Gastrocnemius medialis (tissue), 4 donors: ENCODE data around the gene ASB6. TPM values are rescaled to one million over a fixed set of nuclear protein-coding genes. Genes with fewer than 3 reads are reported as not detected.

Experiments
- ATAC-seq, 2 donors: fragments of 150-250 bp; one replicate each; pipeline ENCODE4 v1.9.1; 2016
- DNase-seq, 2 donors: peaks; one replicate each; pipeline ENCODE4 v3.0.0-alpha.2; 2019
- H3K27ac ChIP-seq, 4 donors: fragments of 200-600 bp; sonication (generic); 1 replicate in 1 of 4; 2 replicates in 3 of 4; pipeline ENCODE4 v1.5.1; 2016 to 2018; ENCODE audit warnings: mild to moderate bottlenecking in 2 of 4, moderate library complexity in 1 of 4
- H3K27me3 ChIP-seq, 3 donors: fragments of 200-600 bp; sonication (generic) in 2 of 3; 1 replicate in 1 of 3; 2 replicates in 2 of 3; pipeline versions ENCODE4 v1.5.1 to v1.6.0; 2016 to 2019; ENCODE audit warnings: mild to moderate bottlenecking in 1 of 3, moderate library complexity in 1 of 3
- H3K36me3 ChIP-seq, 2 donors: fragments of 200-600 bp; sonication (generic) in 1 of 2; one replicate each; pipeline ENCODE4 v1.5.1; 2017 to 2018
- H3K4me1 ChIP-seq, 2 donors: fragments of 200-600 bp; sonication (generic) in 1 of 2; one replicate each; pipeline ENCODE4 v1.5.1; 2016 to 2017; ENCODE audit warnings: mild to moderate bottlenecking in 2 of 2
- H3K4me3 ChIP-seq, 4 donors: fragments of 200-600 bp; sonication (generic) in 3 of 4; 1 replicate in 1 of 4; 2 replicates in 3 of 4; pipeline ENCODE4 v1.5.1; 2016 to 2019; ENCODE audit warnings: mild to moderate bottlenecking in 2 of 4
- H3K9me3 ChIP-seq, 3 donors: fragments of 200-600 bp; sonication (generic) in 2 of 3; 1 replicate in 1 of 3; 2 replicates in 2 of 3; pipeline ENCODE4 v1.5.1; 2016 to 2019
- POLR2A ChIP-seq, 2 donors: fragments of 450-650 bp; IDR thresholded peaks; one replicate each; pipeline ENCODE4 v1.6.1; 2017; ENCODE audit warnings: antibody characterized with exemption in 2 of 2, mild to moderate bottlenecking in 2 of 2, moderate library complexity in 2 of 2
- in situ Hi-C, 4 donors: fragments of 200-750 bp; cut with MboI; loops; one replicate each; pipeline versions ENCODE4 v1.15.0 to v1.8.0; 2017; ENCODE audit warnings: low sequenced_read_pairs in 4 of 4
- intact Hi-C: fragments of 100-400 bp; cut with DNase I; formaldehyde crosslinking; loops from one replicate; pipeline ENCODE4 v1.15.1; 2023; ENCODE audit warnings: low total_unique reads
- total RNA-seq, 4 donors: library from RNA; depleted of rRNA; stranded (reverse); fragments of >200 nt; gene quantifications; one replicate each; pipeline versions ENCODE4 v1.1.0 to v1.2.3, GENCODE V29; 2016
- TF ChIP-seq, protein P1 (sequence below), 5 experiments: fragments of 450-650 bp in 3 of 5; fragments of 200-600 bp in 2 of 5; sonication (generic) in 2 of 5; IDR thresholded peaks in 4 of 5; conservative IDR thresholded peaks in 1 of 5; 1 replicate in 4 of 5; 2 replicates in 1 of 5; pipeline ENCODE4 v1.5.1; 2016 to 2019; ENCODE audit warnings: antibody characterized with exemption in 5 of 5, mild to moderate bottlenecking in 3 of 5, moderate library complexity in 3 of 5

Gene ASB6
- total RNA-seq, 4 donors from 2014 or later = 14.4 to 24.0 (median 19.4) TPM

DNA sequence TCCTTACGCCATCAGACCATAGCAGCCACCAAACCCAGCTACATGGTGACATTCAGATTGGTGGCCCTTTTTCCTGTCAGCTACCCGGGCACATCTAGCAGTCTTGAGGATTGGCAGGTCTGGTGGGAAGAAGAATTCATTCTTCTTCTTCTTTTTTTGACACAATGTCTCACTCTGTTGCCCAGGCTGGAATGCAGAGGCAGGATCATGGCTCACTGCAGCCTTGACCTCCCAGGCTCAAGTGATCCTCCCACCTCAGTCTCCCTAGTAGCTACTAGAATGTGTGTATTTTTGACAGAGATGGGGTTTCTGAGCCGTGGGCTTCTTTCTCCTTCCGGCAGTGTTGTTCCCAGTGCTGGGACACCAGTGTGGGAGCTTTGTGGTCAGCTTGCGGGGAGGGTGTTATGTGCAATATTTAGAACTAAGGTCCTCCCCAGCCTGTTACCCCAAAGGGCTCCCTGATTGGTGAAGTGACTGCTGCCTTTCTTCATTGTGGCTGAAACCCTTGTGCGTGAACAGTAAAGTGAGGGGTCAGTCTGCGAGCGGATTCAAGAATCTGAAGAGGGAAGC, 12.6 kb downstream of the ASB6 start:
- intact Hi-C loops = loop anchor here (5.0 kb wide), 2 partner anchors 217 to 452 kb away; partner anchors contain the start of gene IER5L
- H3K4me1 ChIP-seq = peaks cover 56 to 64% of the 10 kb centered on the region in 2 donors

DNA sequence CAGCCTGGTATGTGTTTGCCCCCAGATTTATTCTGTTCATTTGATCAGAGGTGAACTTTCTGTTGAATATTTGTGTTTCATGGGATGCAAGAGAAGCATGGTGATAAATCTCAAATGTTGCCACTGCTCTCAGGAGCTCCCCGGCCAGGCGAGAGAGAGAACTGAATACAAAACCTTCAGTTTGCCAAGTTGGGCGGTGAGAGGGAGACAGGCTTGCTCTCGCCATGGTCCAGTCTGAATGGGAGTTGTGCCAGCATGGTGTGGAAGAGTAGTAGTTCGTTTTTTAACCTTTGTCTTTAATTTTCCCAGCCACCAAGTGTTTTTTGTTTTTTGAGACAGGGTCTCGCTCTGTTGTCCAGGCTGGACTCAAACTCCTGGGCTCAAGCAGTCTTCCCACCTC, 13.2 kb downstream of the ASB6 start:
- Histone ChIP-seq H3K9me3 (no peaks in the 10 kb centered on the region), H3K4me1 (peaks cover 56 to 64% of the 10 kb centered on the region in 2 donors), H3K27ac (peak overlapping the region in 2 of 4 donors; percentile 93 to 98), H3K27me3 (no peaks in the 10 kb centered on the region), H3K4me3 (no peak overlapping the region), H3K36me3 (peaks cover 0 to 8% of the 10 kb centered on the region in 2 donors)
- intact Hi-C loops = loop anchor here (5.0 kb wide), 2 partner anchors 216 to 451 kb away; partner anchors contain the start of gene IER5L
- DNase-seq (no peak), ATAC-seq (no peak)
- no peak for TF ChIP-seq POLR2A (IDR thresholded peaks at IDR 0.05)
- TF ChIP-seq, protein P1, sequence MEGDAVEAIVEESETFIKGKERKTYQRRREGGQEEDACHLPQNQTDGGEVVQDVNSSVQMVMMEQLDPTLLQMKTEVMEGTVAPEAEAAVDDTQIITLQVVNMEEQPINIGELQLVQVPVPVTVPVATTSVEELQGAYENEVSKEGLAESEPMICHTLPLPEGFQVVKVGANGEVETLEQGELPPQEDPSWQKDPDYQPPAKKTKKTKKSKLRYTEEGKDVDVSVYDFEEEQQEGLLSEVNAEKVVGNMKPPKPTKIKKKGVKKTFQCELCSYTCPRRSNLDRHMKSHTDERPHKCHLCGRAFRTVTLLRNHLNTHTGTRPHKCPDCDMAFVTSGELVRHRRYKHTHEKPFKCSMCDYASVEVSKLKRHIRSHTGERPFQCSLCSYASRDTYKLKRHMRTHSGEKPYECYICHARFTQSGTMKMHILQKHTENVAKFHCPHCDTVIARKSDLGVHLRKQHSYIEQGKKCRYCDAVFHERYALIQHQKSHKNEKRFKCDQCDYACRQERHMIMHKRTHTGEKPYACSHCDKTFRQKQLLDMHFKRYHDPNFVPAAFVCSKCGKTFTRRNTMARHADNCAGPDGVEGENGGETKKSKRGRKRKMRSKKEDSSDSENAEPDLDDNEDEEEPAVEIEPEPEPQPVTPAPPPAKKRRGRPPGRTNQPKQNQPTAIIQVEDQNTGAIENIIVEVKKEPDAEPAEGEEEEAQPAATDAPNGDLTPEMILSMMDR (IDR thresholded peaks at IDR 0.05 in 4 of 5, conservative IDR thresholded peaks at IDR 0.05 in 1 of 5) = no peak
- in situ Hi-C loops = loop anchor here in 1 of 4 donors (25.0 kb wide), 1 partner anchor 159 kb away; no protein-coding TSS in a partner anchor

More for the DNA sequence above, 12.6 kb downstream of the ASB6 start:
- Histone ChIP-seq H3K27ac (peak overlapping the region in 2 of 4 donors; percentile 93 to 98), H3K27me3 (no peaks in the 10 kb centered on the region), H3K36me3 (peaks cover 0 to 14% of the 10 kb centered on the region in 2 donors), H3K9me3 (no peaks in the 10 kb centered on the region), H3K4me3 (no peak overlapping the region)
- DNase-seq (no peak), ATAC-seq (no peak)
- TF ChIP-seq POLR2A (IDR thresholded peaks at IDR 0.05) = no peak
- TF ChIP-seq, protein P1 (IDR thresholded peaks at IDR 0.05 in 4 of 5, conservative IDR thresholded peaks at IDR 0.05 in 1 of 5) = no peak
- in situ Hi-C loops = loop anchor here in 1 of 4 donors (25.0 kb wide), 1 partner anchor 158 kb away; no protein-coding TSS in a partner anchor

DNA sequence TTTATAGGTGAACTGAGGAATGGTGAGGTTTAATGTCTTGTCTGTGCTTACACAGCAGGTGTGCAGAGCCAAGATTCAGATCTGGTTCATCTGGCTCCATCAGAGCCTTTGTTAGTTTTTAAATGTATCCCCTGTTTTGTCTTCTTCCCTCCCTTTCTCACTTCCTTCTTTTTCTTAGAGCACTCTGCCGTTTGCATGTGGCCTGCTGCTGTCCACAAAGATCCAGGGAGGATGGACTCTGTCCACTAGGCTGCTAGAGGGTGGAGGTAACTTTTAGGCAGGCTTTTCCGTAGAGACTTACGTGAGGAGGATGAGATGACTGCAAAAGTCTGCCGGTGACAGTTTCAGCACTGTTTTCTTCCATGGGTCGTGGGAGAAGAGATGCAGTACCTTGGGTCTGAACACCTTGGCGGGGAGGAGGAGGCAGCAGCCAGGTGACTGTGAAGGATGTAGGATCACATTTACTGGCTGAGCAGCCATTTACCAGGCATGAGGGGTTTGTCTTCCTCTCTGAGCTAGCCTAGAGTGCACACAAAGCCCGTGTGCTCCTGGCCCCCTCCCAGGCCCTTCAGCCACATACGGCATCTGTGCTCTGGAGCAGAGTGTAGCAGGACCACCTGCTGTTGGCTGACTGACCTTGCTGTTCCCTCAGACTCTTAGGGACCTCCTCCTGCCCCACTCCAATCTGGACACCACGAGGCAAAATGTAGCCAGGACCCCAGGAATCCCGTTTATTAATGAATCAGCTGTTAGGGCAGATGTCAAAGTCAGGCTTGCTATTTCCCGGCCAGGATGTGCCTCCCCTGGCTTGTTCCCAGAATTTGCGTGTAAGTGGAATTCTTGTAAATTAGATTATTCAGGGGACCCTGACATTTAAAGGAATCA, 14.2 kb downstream of the ASB6 start:
- ATAC-seq (no peak), DNase-seq (no peak)
- Histone ChIP-seq H3K4me1 (peaks cover 56 to 59% of the 10 kb centered on the region in 2 donors), H3K4me3 (peak overlapping the region; percentile 71 to 91 (median 77)), H3K27me3 (no peaks in the 10 kb centered on the region), H3K36me3 (no peaks in the 10 kb centered on the region), H3K27ac (peak overlapping the region; percentile 90 to 98 (median 92)), H3K9me3 (no peaks in the 10 kb centered on the region)
- TF ChIP-seq POLR2A (IDR thresholded peaks at IDR 0.05) = no peak
- TF ChIP-seq, protein P1 (IDR thresholded peaks at IDR 0.05 in 4 of 5, conservative IDR thresholded peaks at IDR 0.05 in 1 of 5) = no peak
- in situ Hi-C loops (loop anchor here in 1 of 4 donors (25.0 kb wide), 1 partner anchor 160 kb away; no protein-coding TSS in a partner anchor), intact Hi-C loops (loop anchor here (5.0 kb wide), 2 partner anchors 215 to 450 kb away; partner anchors contain the start of gene IER5L)

DNA sequence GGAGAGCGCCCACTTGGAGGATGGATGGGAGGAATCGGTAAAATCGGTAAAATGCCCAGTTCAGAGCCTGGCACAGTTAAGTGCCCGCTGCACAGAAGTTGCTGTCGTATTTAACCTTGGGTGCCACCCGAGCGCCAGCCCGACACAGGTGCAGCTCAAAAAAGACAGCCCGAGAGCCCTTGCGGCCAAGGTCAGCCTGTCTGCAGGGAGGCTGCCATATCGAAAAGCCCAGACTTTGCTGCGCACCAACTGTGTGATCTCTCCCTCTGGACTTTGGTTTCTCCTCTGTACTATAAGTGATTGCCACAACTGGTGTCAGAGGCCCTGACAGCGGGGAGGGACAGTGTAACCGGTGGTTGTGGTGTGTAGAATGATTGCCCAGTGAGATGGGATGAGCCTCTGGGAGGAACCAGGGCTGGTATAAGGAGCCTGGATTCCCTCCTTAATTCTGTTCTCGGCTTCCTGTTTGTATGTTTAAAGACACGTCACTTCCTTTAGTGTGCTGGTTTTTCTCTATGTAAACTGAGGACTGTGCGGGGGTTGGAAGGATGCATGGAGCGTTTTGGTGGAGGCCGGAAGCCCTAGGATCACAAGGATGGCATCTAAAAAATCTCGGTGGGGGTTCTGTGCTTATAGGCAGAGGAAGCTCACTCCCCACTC, 15.2 kb downstream of the ASB6 start:
- H3K27ac ChIP-seq = peak overlapping the region; percentile 90 to 98 (median 92)
- no peaks in the 10 kb centered on the region for H3K9me3 ChIP-seq
- peak in 1 of 2 donors; percentile 54 for DNase-seq
- in situ Hi-C loops = loop anchor here in 1 of 4 donors (25.0 kb wide), 1 partner anchor 161 kb away; no protein-coding TSS in a partner anchor
- intact Hi-C loops = loop anchor here (1.0 to 5.0 kb wide), 3 partner anchors 16 to 449 kb away; partner anchors contain the start of genes ASB6 and IER5L
- peak; percentile 48 to 67 for ATAC-seq
- no peak for TF ChIP-seq POLR2A (IDR thresholded peaks at IDR 0.05)
- TF ChIP-seq, protein P1 (IDR thresholded peaks at IDR 0.05 in 4 of 5, conservative IDR thresholded peaks at IDR 0.05 in 1 of 5) = no peak
- H3K27me3 ChIP-seq = peaks cover 0 to under 1% (median 0%) of the 10 kb centered on the region in 3 donors
- H3K4me3 ChIP-seq = peak overlapping the region; percentile 71 to 91 (median 77)
- no peaks in the 10 kb centered on the region for H3K36me3 ChIP-seq
- peaks cover 50% of the 10 kb centered on the region in 2 donors for H3K4me1 ChIP-seq
